Stimulated activated CD8-positive, alpha-beta memory T cell treated with anti-CD3 and anti-CD28 coated beads, Interleukin-15, amount 100 ng/mL, for 24 hours (primary cell): ENCODE results near the gene GRIK5.
A peak's percentile ranks its signal among the peaks of the same experiment; 100 is the strongest.

Source experiments
- DNase-seq: peaks from one replicate; pipeline ENCODE4 v3.0.0-alpha.2; 2020; ENCODE audit warnings: low read depth

Gene GRIK5

DNA sequence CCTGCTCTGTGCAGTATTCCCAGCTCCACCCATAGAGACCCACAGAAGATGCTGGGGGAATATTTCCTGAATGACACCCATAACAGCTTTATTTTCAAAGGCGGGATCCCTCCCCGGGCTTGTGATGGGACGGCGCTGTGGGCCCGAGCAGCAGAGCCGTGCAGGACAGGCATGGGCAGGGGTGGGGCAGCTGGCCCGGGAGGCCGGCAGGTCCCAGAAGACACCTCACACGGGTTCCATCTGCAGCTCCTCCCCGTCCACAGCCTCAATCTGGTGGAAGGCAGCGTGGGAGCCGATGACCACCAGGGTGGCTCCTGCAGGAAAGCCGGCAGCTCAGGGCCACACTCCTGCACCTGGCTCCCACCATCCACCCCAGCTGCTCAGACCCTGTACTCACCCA lies 113.4 kb downstream of the GRIK5 start:
- no peak for DNase-seq

DNA sequence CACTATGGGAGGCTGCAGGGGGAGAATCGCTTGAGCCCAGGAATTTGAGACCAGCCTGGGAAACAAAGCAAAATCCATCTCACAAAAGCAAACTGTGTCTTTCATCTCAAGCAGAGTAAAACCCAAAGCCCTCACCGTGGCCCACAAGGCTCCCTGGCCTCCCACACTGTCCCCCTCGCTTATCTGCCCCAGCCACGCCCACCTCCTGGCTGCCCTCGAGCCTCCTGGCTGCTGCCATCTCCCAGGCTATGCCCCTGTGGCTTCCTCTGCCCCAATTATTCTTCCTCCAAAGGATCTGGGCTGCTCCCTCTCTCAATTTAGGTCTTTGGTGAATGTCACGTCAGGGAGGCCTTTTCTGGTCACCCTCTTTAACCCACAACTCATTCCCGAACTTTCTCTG lies 114.5 kb downstream of the GRIK5 start:
- no peak for DNase-seq

GRCh38 chr19:41951686-41952172 lies 118.3 kb downstream of the GRIK5 start:
- DNase-seq: peak; percentile 95
